ENCODE measurements around the gene IGFBP4.

Gene IGFBP4

DNA sequence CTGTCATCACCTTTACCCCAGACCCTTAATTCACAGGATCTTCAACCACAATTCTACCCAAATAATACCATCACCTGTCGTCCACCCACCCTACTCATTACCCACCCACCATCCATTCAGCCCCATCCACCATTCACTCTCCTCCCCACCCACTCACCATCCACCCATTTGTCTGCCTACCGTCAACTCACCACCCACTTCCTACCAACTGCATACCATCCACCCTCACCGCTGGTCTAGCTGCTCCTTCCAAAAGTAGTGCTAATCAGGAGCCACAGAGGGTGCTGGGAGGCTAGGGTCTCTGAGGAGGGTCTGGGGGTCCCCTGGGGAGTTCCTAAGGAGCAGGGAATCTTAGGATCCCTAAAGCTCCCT lies 12.0 kb upstream of the IGFBP4 start:
- no peak for DNase-seq (ENCODE audit: low read depth, low spot score)

GRCh38 chr17:40432864-40433528 lies 10.3 kb upstream of the IGFBP4 start:
- no peak for DNase-seq (ENCODE audit: low read depth, low spot score)

DNA sequence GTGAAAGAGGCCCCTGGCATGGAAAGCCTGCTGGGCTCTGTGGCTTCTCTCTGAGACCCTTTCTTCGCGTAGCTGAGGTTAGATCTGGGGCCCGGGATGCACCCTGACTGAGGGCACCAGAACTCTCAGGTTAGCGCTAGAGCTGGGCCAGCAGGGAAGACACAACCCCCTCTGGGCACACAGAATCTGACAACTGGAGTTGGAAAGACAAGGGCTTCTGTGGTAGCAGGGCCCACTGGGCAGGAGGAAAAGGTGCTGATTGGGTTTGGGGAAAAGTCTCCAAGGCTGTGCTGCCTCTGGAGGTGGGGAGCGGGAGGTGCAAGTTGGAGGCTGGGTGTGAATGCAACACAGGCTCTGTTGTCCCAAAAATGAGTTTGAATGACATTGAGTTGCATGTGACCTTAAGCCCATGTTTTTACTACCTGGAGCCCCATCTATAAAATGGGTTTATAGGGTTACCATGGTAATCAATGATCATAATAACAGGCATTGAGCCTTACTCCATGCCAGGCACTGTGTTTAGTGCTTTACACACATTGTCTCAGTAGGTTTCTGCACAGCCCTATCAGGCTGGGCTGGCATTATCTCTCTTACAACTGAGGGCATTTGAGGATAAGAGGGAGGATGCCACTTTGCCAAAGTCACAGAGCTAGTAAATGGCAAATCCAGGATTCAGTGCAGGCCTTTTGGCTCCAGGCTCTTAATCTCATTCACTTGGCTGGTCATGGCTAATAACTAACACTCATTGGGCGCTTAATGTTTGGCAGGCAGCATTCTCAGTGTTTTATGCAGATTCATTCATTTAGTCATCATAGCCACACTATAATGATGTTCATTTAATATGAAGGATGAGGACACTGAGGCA lies 9.5 kb upstream of the IGFBP4 start:
- no peak for DNase-seq (ENCODE audit: low read depth, low spot score)

DNA sequence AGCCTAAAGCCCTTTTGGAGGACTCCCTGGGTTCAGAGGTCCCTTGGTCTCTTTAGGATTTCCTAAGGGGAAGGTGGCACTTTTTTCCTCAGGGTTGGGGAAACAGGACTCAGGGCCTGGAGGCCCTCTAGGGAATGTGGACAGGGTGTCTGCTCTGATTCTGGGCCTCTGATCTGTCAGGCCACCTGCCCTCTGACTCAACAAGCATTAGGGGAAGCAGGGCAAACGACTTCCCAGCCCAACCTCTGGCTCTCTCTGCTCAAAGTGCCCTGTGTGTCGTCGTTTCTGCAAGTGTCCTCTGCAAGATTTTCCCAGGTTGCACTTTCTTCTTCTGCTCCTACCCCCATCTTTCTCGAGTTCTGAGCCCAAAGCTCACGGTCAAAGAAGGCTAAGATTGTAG lies 6.6 kb upstream of the IGFBP4 start:
- DNase-seq (ENCODE audit: low read depth, low spot score) = no peak

GRCh38 chr17:40437095-40437732 lies 6.0 kb upstream of the IGFBP4 start:
- no peak for DNase-seq (ENCODE audit: low read depth, low spot score)

- no peak for DNase-seq (ENCODE audit: low read depth, low spot score)
These were observed 3.1 kb upstream of the IGFBP4 start for GRCh38 chr17:40440166-40440565.

DNA sequence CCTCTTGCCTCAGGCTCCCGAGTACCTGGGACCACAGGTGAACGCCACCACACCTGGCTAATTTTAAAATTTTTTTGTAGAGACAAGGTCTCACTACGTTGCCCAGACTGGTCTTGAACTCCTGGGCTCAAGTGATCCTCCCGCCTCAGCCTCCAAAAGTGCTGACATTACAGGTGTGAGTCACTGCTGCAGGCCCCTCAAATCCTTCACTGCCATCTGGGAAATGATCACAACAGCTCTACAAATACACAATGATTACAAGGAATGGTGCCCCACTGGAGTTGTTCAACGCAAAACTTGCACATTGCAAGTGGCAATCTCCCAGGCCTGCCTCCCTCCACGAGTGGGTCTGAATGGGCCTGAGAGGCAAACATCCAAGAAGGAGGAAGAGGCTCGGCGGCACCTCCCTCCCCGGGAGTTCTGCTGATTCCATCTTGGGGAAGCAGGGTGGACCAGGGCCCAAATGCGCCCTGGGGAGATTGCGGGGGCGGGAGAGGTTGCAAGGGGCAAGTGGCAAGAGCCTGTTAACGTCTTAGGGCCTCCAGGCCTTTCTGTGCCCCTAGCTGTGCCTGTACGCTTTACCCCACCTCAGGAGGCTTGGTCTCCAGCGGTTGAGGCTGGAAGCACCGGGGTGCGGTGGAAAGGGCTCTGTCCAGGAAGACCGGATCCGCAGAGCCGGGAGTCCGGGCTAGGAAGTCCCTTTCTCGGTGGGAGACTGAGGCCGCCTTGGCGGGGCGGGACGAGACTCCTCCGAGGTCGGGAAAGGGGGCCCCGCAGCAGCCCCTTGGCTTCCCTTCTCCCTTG lies 656 bp upstream of the IGFBP4 start:
- no peak for DNase-seq (ENCODE audit: low read depth, low spot score)

DNA sequence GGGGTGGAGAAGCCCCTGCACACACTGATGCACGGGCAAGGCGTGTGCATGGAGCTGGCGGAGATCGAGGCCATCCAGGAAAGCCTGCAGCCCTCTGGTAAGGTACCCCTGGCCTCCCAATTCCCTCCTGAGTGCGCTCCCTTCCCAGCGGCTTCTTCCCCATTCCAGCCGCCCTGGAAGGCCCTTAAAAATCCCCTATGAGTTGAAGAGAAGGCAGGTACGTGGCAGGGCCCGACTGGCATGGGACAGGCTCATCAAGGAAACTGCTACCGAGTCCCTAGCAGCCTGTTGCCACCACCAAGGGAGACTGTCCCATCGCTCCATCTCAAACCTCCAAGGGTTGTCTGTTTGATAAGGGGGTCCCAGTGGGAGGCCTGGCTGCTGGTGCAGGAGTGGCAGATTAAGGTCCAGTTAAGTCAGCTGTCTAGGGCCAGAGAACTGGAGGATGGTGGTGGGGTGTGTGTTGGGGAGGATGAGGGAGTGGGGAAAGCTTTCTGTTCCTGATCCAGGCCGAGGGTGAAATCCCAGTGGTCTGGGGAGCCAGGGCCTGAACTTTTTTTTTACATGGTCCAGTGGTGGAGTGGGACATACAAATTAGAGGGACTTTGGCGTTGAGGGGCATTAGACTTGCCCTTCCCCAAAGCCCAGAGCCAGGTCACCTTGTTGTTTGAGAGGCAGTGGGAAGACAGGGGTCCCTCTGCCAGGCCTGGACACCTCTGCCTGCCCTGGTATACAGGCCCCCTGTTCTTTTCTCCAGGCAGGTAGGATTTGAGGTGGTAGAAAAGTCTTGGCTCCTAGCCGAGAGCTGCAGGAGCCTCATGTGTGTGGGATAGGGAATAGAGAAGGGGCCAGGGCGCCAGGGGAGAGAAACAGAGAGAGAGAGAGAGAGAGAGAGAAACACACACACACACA lies 994 bp downstream of the IGFBP4 start:
- no peak for DNase-seq (ENCODE audit: low read depth, low spot score)

GRCh38 chr17:40445751-40446468 lies 2.7 kb downstream of the IGFBP4 start:
- no peak for DNase-seq (ENCODE audit: low read depth, low spot score)

DNA sequence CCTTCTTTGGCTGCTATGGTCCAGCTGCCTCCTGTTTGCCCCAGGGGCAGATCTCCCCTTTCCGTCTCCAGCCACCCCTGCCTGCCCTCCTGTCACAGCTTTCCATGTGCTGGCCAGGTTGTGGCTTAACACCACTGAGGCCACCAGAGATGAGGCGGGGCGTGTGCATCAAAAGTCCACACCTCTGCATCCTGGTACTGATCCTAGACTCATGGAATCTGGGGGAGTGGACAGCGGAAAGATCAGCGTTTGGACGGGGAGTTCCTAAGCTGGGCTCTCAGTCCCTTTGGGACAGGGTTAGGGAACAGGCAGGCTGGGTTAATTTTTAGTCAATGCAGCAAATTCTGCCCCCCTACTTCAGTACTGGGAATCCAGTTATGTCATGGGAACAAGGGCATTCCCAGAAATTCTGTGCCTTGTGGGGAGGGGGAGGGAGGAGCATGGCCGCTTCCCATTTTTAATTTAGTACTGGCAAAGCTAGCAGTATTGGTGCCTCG lies 3.9 kb downstream of the IGFBP4 start:
- no peak for DNase-seq (ENCODE audit: low read depth, low spot score)

- DNase-seq (ENCODE audit: low read depth, low spot score) = no peak
These were observed 4.6 kb downstream of the IGFBP4 start for GRCh38 chr17:40447806-40448205.

GRCh38 chr17:40448213-40448638 lies 5.0 kb downstream of the IGFBP4 start:
- no peak for DNase-seq (ENCODE audit: low read depth, low spot score)

- DNase-seq (ENCODE audit: low read depth, low spot score) = no peak
These were observed 5.5 kb downstream of the IGFBP4 start for GRCh38 chr17:40448639-40449261.

- no peak for DNase-seq (ENCODE audit: low read depth, low spot score)
These were observed 6.9 kb downstream of the IGFBP4 start for GRCh38 chr17:40450175-40450574.

DNA sequence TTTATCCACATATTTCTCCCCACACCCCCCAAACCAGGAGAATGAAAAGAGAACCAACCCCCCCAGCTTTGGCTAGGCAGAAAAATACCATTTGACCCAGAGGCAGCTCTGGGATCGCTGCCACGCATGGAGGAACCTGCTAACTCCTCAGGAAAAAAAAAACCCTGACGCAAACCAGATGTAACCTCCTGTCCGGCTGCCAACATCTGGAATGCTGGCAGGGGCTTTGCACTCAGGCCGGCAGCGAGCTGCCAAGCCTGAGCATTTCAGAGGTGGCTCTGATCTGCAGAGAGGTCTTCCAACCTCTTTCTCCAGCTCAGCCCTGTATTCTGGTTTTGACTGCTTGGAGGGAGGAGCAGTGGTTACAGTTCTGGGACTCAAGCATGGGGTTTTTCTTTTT lies 8.2 kb downstream of the IGFBP4 start:
- no peak for DNase-seq (ENCODE audit: low read depth, low spot score)

DNA sequence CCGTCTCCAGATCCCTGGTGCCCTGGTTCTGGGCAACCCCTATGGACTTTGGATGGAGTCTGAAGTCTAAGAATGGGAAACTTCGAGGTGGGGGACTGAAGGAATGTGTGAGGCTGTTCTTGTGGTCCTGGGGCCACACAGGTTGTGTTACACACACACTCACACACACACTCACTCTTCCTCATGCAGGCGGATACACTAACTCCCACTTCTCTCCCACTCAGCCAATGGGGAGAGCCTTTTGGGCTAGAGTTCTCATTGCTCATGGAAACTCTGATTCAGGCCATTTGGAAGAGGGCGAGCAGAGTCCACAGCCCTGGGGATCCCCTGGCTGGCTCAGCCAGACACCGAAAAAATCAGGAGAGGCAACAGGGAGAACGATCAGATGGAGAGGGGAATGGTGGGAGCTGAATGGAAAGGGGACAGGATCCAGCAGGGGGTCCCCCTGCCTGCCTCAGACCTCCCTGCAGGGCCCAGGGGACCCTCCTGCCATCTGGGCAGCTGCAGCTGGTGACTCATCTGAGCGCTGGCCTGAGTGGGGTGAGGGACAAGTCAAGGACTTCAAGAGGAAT lies 9.1 kb downstream of the IGFBP4 start:
- no peak for DNase-seq (ENCODE audit: low read depth, low spot score)

DNA sequence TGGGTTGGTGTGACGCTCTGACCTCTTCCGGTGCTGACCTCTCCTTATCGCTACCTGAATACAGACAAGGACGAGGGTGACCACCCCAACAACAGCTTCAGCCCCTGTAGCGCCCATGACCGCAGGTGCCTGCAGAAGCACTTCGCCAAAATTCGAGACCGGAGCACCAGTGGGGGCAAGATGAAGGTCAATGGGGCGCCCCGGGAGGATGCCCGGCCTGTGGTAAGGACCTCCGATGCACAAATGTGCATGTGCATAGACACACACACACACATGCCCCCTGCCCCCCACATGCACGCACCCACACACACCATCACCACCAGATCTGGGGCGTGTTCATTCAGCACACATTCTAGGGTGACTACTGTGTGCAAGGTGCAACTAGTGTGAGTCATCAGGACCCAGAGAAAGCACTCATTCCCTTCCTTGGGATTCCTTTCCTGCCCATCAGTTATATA lies 9.7 kb downstream of the IGFBP4 start:
- no peak for DNase-seq (ENCODE audit: low read depth, low spot score)

DNA sequence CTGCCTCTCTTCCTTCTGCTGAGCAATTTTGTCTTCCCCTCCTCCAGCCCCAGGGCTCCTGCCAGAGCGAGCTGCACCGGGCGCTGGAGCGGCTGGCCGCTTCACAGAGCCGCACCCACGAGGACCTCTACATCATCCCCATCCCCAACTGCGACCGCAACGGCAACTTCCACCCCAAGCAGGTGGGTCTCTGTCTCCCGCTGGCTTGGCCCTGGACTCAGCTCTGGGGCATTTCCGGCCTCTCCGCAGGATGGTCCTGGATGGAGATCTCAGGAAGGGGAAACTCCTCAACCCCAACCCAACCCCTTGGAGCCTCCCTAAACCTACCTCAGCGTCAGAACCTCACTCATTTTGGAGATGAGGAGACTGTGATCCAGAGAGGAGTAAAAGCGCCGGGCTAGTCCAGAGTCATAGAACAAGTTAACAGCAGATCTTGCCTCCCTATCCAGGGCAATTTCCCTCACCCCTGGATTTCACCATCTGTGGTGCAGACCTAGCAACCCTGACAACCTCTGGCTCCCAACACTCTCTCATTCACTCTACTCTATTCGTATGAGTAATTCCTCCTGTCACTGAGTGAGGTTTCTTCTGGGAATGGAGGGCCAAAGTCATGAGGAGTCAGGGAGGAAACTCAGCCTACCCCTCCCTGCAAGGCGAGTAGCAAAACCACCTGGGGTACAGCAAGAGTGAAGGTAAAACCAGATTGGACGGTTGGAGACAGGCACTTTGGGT lies 10.8 kb downstream of the IGFBP4 start:
- DNase-seq (ENCODE audit: low read depth, low spot score) = no peak
